SH-SY5Y (cell line): ENCODE data around the gene TMEM223.

Experiments
- GATA2 ChIP-seq: IDR thresholded peaks from 2 replicates; pipeline ENCODE4 v1.6.1; 2011; ENCODE audit warnings: mild to moderate bottlenecking, low read depth, low read length
- GATA3 ChIP-seq: IDR thresholded peaks from 2 replicates; pipeline ENCODE4 v1.6.1; 2011; ENCODE audit warnings: low read depth, mild to moderate bottlenecking, low read length, moderate library complexity

DNA sequence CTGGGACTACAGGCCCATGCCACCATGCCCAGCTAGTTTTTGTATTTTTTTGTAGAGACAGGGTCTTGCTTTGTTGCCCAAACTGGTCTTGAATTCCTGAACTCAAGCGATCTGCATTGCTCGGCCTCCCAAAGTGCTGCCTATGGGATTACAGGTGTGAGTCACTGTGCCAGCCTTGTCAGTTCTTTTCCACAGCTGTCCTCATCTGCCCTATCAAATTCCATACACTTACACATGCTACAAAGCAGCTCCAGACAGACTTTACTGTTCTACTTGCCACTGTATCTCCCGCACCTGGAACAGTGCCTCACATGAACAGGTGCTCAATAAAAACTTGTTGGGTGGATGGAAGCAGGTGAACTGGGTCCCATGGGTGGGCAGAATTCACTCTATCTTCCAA is 31.9 kb upstream of the TMEM223 start:
- TF ChIP-seq GATA3: no peak
- TF ChIP-seq GATA2: no peak
